Esophagus squamous epithelium (tissue), 4 donors: ENCODE data around the gene HOXA10.
A peak's percentile ranks its signal among the peaks of the same experiment; 100 is the strongest.

Source experiments
- CTCF ChIP-seq, 6 experiments: fragments of 450-650 bp in 4 of 6; fragments of 200-600 bp in 2 of 6; sonication (generic) in 2 of 6; IDR thresholded peaks; one replicate each; pipeline ENCODE4 v1.5.1; 2016 to 2019; ENCODE audit warnings: antibody characterized with exemption in 6 of 6, mild to moderate bottlenecking in 4 of 6, moderate library complexity in 4 of 6
- POLR2A ChIP-seq, 4 donors: fragments of 450-650 bp; IDR thresholded peaks; one replicate each; pipeline ENCODE4 v1.6.1; 2017; ENCODE audit warnings: antibody characterized with exemption in 4 of 4, mild to moderate bottlenecking in 4 of 4, moderate library complexity in 3 of 4

GRCh38 chr7:27143023-27143949, 30.8 kb downstream of the HOXA10 start, which contains the start of gene HOXA5:
- TF ChIP-seq CTCF (IDR thresholded peaks at IDR 0.05) (peak; percentile 74 to 98 (median 92)), POLR2A (IDR thresholded peaks at IDR 0.05) (peak in 3 of 4 donors; percentile 81 to 89 (median 82))
